ENCODE results near the gene C1QL3.

DNA sequence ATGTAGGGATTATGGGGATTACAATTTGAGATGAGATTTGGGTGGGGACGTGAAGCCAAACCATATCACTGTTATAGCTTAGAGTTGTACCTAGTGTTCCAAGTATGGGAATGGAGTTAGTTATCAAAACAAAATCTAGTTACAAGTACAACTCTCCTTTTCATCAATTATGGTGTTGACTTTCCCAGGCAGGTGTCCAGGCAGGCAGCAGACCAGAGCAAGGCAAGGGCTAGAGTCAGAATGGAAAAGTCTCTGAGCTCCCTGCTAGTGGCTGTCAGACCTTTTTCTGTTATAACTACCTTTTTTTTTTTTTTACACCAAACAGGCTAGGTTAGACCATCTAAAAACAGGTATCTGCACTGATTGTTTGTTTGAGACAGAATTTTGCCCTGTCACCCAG lies 55.7 kb downstream of the C1QL3 start:
- TF ChIP-seq POLR2AphosphoS5 (IDR thresholded peaks at IDR 0.05; ENCODE audit: low read depth, low read length) (no peak), POLR2A (IDR thresholded peaks at IDR 0.05; ENCODE audit: low read depth, low read length) (no peak), TAF1 (IDR thresholded peaks at IDR 0.05; ENCODE audit: borderline replicate concordance, low read depth, low read length) (no peak)

All from GM12892 (cell line).